Measurements from ENCODE around the gene B4GALT6.

The B4GALT6 gene

DNA sequence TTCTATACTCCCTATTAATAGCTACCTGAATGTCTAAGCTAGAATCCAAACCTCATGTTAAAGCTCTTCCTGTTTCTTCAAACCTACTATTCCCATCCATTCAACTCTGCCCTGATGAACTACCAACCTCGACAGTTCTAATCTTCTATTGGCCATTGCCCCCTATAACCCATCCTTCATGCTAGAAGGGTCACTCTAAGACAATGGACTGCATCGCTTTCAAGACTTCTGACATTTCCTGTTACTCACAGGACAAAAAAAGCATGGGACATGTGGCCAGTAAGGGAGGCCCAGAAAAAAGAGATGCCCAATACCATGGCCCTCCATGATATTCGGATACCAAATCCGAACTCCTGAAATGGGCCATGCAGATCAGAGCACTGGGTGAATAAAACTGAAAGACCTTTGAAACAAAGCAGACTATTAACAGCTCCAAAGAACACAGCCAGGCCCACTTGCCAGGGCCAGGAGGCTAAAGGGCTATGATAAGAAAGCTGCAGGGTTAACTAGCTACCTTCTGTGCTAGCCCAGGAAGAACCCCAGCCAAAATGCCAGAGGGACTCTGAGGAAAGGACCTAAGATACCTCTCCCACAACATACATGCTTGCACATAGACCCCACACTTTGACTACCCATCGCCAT, 4.5 kb downstream of the B4GALT6 start:
- Mint-ChIP-seq H3K27me3 (peaks cover 32% of the 10 kb centered on the region), H3K36me3 (no peaks in the 10 kb centered on the region), H3K4me1 (peaks cover 7% of the 10 kb centered on the region), H3K4me3 (no peak overlapping the region), H3K27ac (no peak overlapping the region), H3K9me3 (no peaks in the 10 kb centered on the region)

DNA sequence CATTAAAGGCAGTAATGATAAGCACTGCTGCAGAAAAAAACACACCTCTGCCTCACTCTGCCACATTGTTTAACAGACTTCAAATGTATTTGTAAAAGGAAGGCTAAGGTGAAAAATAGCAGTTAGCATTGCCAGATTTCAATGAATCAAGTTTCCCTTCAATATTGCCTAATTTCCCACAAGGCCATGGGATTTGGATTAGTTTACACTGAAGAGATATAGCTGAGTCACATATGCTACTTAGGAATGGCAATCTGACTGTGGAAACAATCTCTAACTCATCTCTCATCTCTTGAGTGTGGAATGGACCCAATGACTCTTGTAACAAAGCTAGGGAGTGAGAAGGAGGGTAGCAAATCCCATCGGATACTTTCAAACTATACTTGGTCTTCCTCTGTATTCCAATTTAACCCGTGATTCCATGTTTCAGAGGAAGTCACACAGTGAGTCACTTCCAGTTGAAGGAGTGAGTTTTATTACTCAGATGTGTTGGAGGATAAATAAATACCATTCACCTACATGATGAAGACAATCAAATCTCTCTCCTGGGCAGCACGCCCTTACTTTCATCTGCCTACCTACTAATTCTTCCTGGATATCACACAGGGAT, 5.1 kb downstream of the B4GALT6 start:
- H3K27ac Mint-ChIP-seq: no peak overlapping the region
- peaks cover 6% of the 10 kb centered on the region for H3K4me1 Mint-ChIP-seq
- peaks cover 32% of the 10 kb centered on the region for H3K27me3 Mint-ChIP-seq
- no peaks in the 10 kb centered on the region for H3K36me3 Mint-ChIP-seq
- H3K4me3 Mint-ChIP-seq: no peak overlapping the region
- no peaks in the 10 kb centered on the region for H3K9me3 Mint-ChIP-seq

DNA sequence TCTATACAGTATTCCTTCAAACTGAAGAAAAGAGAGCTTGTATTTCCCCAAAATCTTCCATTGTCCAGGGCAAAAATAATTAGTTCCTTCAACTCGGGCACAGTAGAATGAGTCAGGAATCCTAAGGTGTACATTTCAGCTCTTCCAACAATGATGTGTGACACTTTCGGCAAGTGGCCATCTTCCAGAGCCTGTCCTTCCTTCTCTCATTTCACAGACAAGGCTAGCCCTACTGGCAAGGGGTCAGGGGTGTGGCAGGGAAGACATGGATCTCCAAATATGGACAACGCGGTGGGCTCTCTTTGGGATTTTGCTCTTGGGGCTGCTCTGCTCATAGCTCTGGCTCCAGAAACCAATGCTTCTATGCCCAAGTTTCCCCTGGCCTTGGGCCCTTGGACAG, 6.0 kb downstream of the B4GALT6 start:
- H3K27ac Mint-ChIP-seq: no peak overlapping the region
- no peaks in the 10 kb centered on the region for H3K36me3 Mint-ChIP-seq
- no peaks in the 10 kb centered on the region for H3K9me3 Mint-ChIP-seq
- no peak overlapping the region for H3K4me3 Mint-ChIP-seq
- no peaks in the 10 kb centered on the region for H3K4me1 Mint-ChIP-seq
- peaks cover 26% of the 10 kb centered on the region for H3K27me3 Mint-ChIP-seq

DNA sequence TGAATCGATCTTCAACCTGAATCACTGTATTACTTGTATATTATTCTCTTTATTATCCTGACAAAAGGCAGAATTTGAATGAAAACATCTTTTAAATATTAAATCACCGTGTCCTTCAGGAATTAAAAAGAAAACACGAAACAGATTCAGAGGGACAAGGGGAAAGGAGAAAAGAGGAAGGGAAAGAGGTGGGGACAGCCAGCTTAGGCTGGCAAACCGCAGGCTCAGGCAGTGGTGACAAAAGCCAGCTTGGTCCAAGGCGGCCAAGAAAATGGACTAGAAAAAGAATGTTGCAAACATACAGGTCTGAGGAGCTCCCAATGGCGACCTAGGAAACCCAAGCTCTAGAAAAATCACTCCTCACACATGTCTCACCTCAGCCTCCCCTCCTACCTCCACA, 6.8 kb downstream of the B4GALT6 start:
- peaks cover 20% of the 10 kb centered on the region for H3K27me3 Mint-ChIP-seq
- no peaks in the 10 kb centered on the region for H3K9me3 Mint-ChIP-seq
- H3K4me1 Mint-ChIP-seq: no peaks in the 10 kb centered on the region
- no peak overlapping the region for H3K27ac Mint-ChIP-seq
- no peaks in the 10 kb centered on the region for H3K36me3 Mint-ChIP-seq
- H3K4me3 Mint-ChIP-seq: no peak overlapping the region

DNA sequence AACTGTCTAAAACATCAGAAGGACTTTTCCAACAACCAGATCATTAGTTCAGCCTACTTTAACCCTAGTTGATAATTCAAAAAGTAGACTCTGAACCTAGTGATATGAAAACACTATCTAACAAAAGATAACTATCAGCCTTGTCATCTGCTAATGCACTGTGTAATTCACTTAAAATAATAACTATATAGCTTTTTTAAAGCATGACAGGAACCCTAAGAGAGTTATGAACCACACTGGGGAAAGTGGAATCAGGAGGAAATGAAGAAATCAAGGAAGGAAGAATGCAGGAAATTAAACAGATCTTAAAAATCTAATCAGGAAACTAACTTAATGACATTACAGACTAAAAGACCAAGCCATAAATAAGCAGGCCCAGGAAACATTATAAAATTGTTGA, 9.0 kb downstream of the B4GALT6 start:
- Mint-ChIP-seq H3K4me1 (no peaks in the 10 kb centered on the region), H3K9me3 (no peaks in the 10 kb centered on the region), H3K36me3 (no peaks in the 10 kb centered on the region), H3K27ac (no peak overlapping the region), H3K4me3 (no peak overlapping the region), H3K27me3 (peaks cover 14% of the 10 kb centered on the region)

DNA sequence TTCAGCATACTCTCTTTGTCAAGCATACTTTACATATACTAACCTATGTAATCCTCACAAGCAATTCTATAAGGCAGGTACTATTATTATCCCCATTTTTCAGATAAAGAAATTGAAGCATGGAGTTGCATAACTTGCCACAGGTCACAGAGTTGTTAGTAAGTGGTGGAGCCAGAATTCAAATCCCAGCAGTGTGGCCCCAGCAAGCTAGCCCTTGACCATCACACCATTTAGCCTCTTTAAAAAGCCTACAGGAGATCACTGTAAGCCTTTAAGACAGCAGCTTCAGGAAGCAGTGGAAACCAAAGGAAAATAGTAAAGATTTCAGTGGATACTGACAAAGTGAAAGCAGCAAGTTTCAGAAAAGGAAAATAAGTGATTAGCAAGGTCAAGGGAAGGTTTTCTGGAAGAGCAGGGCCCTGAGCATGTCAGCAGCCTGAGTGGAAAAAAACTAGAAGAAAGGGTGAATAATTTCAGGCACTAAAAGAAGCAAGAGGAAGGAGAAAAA, 11.7 kb downstream of the B4GALT6 start:
- no peaks in the 10 kb centered on the region for H3K9me3 Mint-ChIP-seq
- peaks cover 3% of the 10 kb centered on the region for H3K27me3 Mint-ChIP-seq
- H3K4me3 Mint-ChIP-seq: no peak overlapping the region
- H3K4me1 Mint-ChIP-seq: no peaks in the 10 kb centered on the region
- no peaks in the 10 kb centered on the region for H3K36me3 Mint-ChIP-seq
- no peak overlapping the region for H3K27ac Mint-ChIP-seq

DNA sequence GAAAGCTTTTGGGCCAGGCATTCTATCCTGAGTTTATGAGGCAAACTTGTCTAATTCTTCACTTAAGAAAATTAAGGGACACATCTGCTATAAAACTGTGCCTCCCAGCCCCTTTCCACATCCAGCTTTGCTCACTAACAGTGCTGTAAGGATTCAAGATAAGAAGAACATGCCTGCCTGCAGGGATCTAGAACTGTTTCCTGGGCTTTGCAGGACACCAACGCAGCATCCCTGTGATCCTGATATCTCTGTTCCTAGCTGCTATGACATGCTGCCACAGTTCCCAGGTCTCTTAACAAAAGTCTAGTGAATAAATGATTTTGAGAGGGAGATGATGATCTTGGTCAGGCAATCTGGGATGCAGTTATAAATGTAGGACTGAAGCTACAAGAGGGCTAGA, 12.4 kb downstream of the B4GALT6 start:
- Mint-ChIP-seq H3K36me3 (no peaks in the 10 kb centered on the region), H3K9me3 (no peaks in the 10 kb centered on the region), H3K27me3 (peaks cover 6% of the 10 kb centered on the region), H3K4me3 (no peak overlapping the region), H3K4me1 (no peaks in the 10 kb centered on the region), H3K27ac (no peak overlapping the region)

DNA sequence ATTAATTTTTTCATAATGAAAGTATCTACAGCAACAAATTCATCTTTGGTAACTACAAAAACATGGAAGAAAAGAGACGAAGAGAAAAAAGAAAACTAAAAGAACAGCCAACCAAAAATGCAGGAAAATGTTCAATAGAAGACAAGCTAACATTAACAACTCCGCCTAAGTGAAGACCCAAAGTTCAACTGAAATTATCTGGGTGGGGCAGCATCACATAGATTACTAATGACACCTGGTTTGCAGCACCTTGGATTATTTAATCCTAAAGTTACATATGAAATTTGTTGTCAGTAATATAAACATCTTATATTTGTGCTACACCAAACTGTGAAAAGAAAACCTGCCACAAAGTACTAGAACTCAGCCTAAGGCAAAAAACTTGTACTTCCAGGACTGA, 14.8 kb downstream of the B4GALT6 start:
- Mint-ChIP-seq H3K36me3 (no peaks in the 10 kb centered on the region), H3K4me1 (no peaks in the 10 kb centered on the region), H3K9me3 (no peaks in the 10 kb centered on the region), H3K27me3 (peaks cover 4% of the 10 kb centered on the region), H3K27ac (no peak overlapping the region), H3K4me3 (no peak overlapping the region)

DNA sequence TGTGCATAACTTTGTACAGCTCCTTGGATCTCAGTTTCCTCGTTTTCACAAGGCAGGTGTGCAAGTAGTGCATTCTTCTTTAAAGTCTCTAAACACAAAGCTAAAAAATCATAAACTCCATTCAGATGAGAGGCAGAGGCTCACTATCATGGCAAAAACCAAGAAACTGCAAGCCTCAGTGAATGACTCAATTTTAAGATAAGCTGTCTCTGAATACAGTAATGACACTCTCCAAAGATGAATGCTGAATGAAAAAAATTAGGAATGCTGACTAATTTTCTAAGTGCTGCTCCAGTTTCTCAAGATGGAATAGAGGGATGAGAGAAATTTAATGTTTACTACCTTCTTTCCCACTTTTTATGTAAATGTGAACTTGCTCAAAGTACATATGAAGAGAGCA, 17.2 kb downstream of the B4GALT6 start:
- H3K9me3 Mint-ChIP-seq: no peaks in the 10 kb centered on the region
- H3K36me3 Mint-ChIP-seq: no peaks in the 10 kb centered on the region
- no peak overlapping the region for H3K27ac Mint-ChIP-seq
- H3K27me3 Mint-ChIP-seq: peaks cover 5% of the 10 kb centered on the region
- no peak overlapping the region for H3K4me3 Mint-ChIP-seq
- no peaks in the 10 kb centered on the region for H3K4me1 Mint-ChIP-seq

DNA sequence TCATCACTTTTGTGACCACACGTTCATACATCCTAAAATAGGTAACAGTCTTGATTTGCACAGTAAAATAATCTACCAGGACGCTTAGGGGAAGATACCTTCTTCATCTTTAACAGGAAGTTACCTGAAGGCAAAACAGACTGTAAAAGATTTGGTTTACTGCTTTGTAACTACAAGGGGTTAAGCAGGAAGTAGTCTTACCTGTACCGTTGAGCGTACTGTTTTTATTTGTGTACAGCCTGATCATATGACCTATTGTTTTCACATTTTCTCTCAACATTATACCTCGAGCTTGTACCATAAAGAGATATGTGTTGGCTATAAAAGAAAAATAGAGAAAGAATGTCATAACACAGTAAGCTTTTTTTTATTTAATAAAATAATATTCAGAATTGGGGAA, 18.3 kb downstream of the B4GALT6 start:
- Mint-ChIP-seq H3K4me1 (no peaks in the 10 kb centered on the region), H3K36me3 (no peaks in the 10 kb centered on the region), H3K27ac (no peak overlapping the region), H3K4me3 (no peak overlapping the region), H3K9me3 (no peaks in the 10 kb centered on the region), H3K27me3 (peaks cover 8% of the 10 kb centered on the region)

DNA sequence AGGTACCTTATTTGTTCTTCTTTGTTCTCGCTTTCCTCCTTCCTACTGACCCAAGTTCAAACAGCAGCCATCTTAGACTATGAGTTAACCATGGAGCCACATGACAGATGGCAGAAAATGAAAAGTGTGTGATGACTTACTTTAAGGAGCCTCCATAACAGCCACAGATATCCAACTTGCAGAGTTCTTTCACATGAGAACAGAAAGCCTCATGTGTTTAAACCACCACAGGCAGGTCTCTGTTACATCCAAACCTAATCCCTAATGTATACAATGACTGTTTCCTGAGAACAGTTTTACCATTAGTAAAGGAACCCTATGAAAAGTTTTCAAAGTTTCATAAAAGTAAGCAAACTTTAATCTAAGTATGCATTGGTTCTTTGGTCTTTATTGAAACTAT, 20.3 kb downstream of the B4GALT6 start:
- Mint-ChIP-seq H3K27me3 (peaks cover 9% of the 10 kb centered on the region), H3K4me1 (peaks cover 3% of the 10 kb centered on the region), H3K9me3 (no peaks in the 10 kb centered on the region), H3K4me3 (no peak overlapping the region), H3K27ac (no peak overlapping the region), H3K36me3 (no peaks in the 10 kb centered on the region)

DNA sequence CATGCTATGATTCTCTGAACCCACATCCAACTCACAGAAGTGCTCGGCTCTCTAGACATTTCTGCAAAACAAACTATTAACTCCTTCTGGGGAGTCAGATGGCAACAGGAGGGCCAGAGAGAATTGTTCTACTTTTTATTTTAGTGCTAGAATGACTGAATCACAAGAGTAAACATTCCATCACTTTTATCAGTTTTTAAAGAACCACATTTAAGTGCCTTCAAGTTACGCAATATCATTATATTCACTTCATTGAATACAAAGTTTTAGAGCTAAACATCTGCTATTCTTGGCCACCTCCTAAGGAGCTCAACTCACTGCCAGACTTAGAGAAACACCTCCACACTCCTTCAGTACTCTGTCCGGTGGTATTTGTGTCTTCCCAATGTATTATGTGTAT, 22.4 kb downstream of the B4GALT6 start:
- Mint-ChIP-seq H3K36me3 (no peaks in the 10 kb centered on the region), H3K27me3 (peaks cover 9% of the 10 kb centered on the region), H3K4me1 (peaks cover 3% of the 10 kb centered on the region), H3K4me3 (no peak overlapping the region), H3K27ac (no peak overlapping the region), H3K9me3 (no peaks in the 10 kb centered on the region)

DNA sequence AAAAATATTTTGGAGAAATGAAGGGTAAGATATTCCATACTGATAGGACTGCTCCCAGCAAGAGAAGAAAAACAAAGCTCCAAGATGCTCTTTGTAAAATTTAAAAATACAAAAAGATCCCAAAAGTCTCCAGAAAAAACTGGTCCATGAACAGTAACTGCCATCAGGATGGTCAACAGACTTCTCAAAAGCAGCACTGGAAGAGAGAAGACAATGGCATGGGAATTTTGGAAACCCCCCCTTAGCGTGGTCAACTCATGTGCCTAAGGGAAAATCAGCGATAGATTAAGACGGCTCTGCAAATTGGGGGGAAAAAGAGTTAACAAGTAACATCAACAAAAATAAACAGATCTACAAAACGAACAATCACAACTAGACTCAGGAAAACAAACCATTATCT, 23.6 kb downstream of the B4GALT6 start:
- no peak overlapping the region for H3K27ac Mint-ChIP-seq
- no peaks in the 10 kb centered on the region for H3K36me3 Mint-ChIP-seq
- H3K4me3 Mint-ChIP-seq: no peak overlapping the region
- no peaks in the 10 kb centered on the region for H3K9me3 Mint-ChIP-seq
- H3K4me1 Mint-ChIP-seq: peaks cover 3% of the 10 kb centered on the region
- H3K27me3 Mint-ChIP-seq: peaks cover 9% of the 10 kb centered on the region

DNA sequence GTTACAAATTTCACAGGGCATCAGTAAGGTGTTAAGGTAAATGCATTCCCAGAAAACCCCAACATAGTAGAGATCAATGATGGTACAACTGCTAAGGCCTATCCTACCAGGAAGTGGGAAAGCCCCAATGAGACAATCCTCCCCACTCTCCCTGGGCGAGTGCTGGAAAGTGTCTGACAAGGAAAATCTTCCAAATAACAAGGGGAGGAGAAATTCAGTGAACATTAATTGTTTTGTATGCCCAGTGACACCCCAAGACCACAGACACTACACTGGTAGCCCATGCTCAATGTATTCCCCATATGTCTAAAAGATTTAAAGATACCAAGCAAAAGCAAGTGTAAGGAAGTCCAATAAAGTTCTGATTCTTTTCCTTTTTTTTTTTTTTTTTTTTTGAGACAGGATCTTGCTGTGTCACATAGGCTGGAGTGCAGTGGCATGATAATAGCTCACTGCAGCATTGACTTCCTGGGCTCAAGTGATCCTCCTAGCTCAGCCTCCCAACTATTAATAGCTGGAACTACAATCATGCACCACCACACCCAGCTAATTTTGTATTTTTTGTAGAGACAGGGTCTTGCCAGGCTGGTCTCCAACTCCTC, 24.7 kb downstream of the B4GALT6 start:
- Mint-ChIP-seq H3K9me3 (no peaks in the 10 kb centered on the region), H3K27me3 (peaks cover 11% of the 10 kb centered on the region), H3K36me3 (no peaks in the 10 kb centered on the region), H3K4me1 (peaks cover 3% of the 10 kb centered on the region), H3K4me3 (no peak overlapping the region), H3K27ac (peak overlapping the region; percentile 59)

DNA sequence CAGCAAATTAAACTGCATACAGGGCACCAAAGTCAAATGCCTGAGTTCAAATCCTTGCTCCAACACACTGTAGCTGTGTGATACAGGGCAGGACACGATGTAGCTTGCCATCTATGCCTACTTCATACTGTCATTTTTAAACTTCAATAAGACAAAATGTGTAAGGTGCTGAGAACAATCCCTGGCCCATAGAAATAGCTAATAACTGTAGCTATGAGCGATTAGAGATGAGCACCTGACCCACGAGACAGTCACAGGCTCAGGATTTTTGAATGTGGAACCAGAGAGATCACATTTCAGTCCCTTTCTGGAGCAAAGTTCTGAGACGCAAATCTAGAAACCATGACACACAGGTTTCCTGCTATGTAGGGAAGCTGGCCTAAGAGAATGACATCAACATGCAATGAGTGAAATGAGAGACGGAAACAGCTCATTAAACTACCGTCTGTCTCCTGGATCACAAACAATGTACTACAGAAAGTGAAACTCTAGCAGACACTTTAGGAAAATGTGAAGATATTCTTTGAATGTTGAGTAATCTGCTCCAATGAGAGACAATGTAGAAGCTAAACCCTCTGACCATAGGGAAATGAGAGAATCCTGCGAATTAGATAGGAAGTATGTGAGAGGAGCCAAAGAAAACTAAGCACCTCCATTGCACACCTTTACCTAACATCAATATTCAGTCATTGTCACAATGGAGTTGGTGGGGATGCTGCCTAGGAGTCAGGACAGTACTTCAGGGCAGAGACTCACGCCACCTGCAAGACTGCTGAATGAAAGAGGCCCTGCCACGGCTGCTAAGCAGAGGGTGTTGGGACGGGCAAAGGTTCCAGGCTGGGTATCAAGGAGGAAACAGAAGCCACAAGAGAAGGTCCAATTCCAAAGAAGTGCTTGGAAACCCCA, 25.5 kb downstream of the B4GALT6 start:
- no peaks in the 10 kb centered on the region for H3K9me3 Mint-ChIP-seq
- peaks cover 3% of the 10 kb centered on the region for H3K4me1 Mint-ChIP-seq
- no peaks in the 10 kb centered on the region for H3K36me3 Mint-ChIP-seq
- H3K27me3 Mint-ChIP-seq: peaks cover 11% of the 10 kb centered on the region
- H3K27ac Mint-ChIP-seq: peak overlapping the region; percentile 73
- no peak overlapping the region for H3K4me3 Mint-ChIP-seq

Measured in activated naive CD4-positive, alpha-beta T cell treated with anti-CD3 and anti-CD28 coated beads, Interleukin-2, amount 50 U/mL, for 24 hours (primary cell).